IMR-90 (cell line): ENCODE results near the gene CRYBA4.

ENCODE experiments used
- CHD1 ChIP-seq: IDR thresholded peaks from 2 replicates; pipeline ENCODE4 v1.6.1; 2012; ENCODE audit warnings: low read depth, low read length, improper control_type of control experiment
- POLR2A ChIP-seq: IDR thresholded peaks from 2 replicates; pipeline ENCODE4 v1.6.1; 2012; ENCODE audit warnings: mild to moderate bottlenecking, low read depth, low read length
- TF ChIP-seq, protein P1 (sequence below): conservative IDR thresholded peaks from 2 replicates; pipeline ENCODE4 v1.5.1; 2012; ENCODE audit warnings: mild to moderate bottlenecking, low read depth, low read length, improper control_type of control experiment

- TF ChIP-seq POLR2A, result no peak
- TF ChIP-seq, protein P1, sequence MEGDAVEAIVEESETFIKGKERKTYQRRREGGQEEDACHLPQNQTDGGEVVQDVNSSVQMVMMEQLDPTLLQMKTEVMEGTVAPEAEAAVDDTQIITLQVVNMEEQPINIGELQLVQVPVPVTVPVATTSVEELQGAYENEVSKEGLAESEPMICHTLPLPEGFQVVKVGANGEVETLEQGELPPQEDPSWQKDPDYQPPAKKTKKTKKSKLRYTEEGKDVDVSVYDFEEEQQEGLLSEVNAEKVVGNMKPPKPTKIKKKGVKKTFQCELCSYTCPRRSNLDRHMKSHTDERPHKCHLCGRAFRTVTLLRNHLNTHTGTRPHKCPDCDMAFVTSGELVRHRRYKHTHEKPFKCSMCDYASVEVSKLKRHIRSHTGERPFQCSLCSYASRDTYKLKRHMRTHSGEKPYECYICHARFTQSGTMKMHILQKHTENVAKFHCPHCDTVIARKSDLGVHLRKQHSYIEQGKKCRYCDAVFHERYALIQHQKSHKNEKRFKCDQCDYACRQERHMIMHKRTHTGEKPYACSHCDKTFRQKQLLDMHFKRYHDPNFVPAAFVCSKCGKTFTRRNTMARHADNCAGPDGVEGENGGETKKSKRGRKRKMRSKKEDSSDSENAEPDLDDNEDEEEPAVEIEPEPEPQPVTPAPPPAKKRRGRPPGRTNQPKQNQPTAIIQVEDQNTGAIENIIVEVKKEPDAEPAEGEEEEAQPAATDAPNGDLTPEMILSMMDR, result no peak
- TF ChIP-seq CHD1, result no peak
Observed at GRCh38 chr22:26660356-26660755, 38.6 kb downstream of the CRYBA4 start.
